Suppressor macrophage treated with lipopolysaccharide for 4 hours (primary cell): ENCODE measurements around the gene GJB5.
A peak's percentile ranks its signal among the peaks of the same experiment; 100 is the strongest.
"Not testable (repeated sequence)": the region's sequence is repeated elsewhere in the genome, so short reads cannot be mapped to it uniquely, and the experiment has no call there.

Source experiments
- DNase-seq: peaks from one replicate; pipeline ENCODE4 v3.0.0-alpha.2; 2020

GJB5 gene

GRCh38 chr1:34754964-34755637 is at the start of gene GJB5:
Gene GJB5 (plus strand): TSS chr1:34755047. CDS start chr1:34757331, 2,284 bp downstream.
- DNase-seq = no peak

- DNase-seq = no peak
Observed at GRCh38 chr1:34705077-34705476, 49.8 kb upstream of the GJB5 start.

GRCh38 chr1:34708106-34708505 is 46.7 kb upstream of the GJB5 start:
- DNase-seq = no peak

- DNase-seq = no peak
Observed at GRCh38 chr1:34709547-34709946, 45.3 kb upstream of the GJB5 start.

GRCh38 chr1:34710812-34711211 is 44.0 kb upstream of the GJB5 start:
- no peak for DNase-seq

GRCh38 chr1:34711485-34711884 is 43.4 kb upstream of the GJB5 start:
- no peak for DNase-seq

- no peak for DNase-seq
Observed at GRCh38 chr1:34712007-34712688, 42.7 kb upstream of the GJB5 start.

GRCh38 chr1:34713443-34713842 is 41.4 kb upstream of the GJB5 start:
- no peak for DNase-seq

- no peak for DNase-seq
Observed at GRCh38 chr1:34714386-34714785, 40.5 kb upstream of the GJB5 start.

GRCh38 chr1:34715139-34715538 is 39.7 kb upstream of the GJB5 start:
- no peak for DNase-seq

GRCh38 chr1:34721241-34721640 is 33.6 kb upstream of the GJB5 start:
- no peak for DNase-seq

GRCh38 chr1:34721646-34722355 is 33.0 kb upstream of the GJB5 start:
- DNase-seq = no peak

- no peak for DNase-seq
Observed at GRCh38 chr1:34726861-34727260, 28.0 kb upstream of the GJB5 start.

GRCh38 chr1:34730485-34730884 is 24.4 kb upstream of the GJB5 start:
- no peak for DNase-seq

GRCh38 chr1:34732831-34733230 is 22.0 kb upstream of the GJB5 start:
- DNase-seq = not testable (repeated sequence)

- no peak for DNase-seq
Observed at GRCh38 chr1:34736692-34737091, 18.2 kb upstream of the GJB5 start.

- not testable (repeated sequence) for DNase-seq
Observed at GRCh38 chr1:34737236-34737635, 17.6 kb upstream of the GJB5 start.

GRCh38 chr1:34739613-34740012 is 15.2 kb upstream of the GJB5 start:
- DNase-seq = no peak

GRCh38 chr1:34740161-34740868 is 14.5 kb upstream of the GJB5 start:
- no peak for DNase-seq

GRCh38 chr1:34742667-34743270 is 12.1 kb upstream of the GJB5 start:
- peak; percentile 79 for DNase-seq

GRCh38 chr1:34743775-34744174 is 11.1 kb upstream of the GJB5 start:
- DNase-seq = no peak

- no peak for DNase-seq
Observed at GRCh38 chr1:34744851-34745250, 10.0 kb upstream of the GJB5 start.

- DNase-seq = no peak
Observed at GRCh38 chr1:34745666-34746065, 9.2 kb upstream of the GJB5 start.
